AG08395 (cell line): ENCODE data around the gene CABP4.
"Not testable (repeated sequence)": the region's sequence is repeated elsewhere in the genome, so short reads cannot be mapped to it uniquely, and the experiment has no call there.

Experiments used
- DNase-seq: peaks from one replicate; pipeline ENCODE4 v3.0.0; 2012; ENCODE audit warnings: mixed read lengths, low spot score

Gene CABP4

DNA sequence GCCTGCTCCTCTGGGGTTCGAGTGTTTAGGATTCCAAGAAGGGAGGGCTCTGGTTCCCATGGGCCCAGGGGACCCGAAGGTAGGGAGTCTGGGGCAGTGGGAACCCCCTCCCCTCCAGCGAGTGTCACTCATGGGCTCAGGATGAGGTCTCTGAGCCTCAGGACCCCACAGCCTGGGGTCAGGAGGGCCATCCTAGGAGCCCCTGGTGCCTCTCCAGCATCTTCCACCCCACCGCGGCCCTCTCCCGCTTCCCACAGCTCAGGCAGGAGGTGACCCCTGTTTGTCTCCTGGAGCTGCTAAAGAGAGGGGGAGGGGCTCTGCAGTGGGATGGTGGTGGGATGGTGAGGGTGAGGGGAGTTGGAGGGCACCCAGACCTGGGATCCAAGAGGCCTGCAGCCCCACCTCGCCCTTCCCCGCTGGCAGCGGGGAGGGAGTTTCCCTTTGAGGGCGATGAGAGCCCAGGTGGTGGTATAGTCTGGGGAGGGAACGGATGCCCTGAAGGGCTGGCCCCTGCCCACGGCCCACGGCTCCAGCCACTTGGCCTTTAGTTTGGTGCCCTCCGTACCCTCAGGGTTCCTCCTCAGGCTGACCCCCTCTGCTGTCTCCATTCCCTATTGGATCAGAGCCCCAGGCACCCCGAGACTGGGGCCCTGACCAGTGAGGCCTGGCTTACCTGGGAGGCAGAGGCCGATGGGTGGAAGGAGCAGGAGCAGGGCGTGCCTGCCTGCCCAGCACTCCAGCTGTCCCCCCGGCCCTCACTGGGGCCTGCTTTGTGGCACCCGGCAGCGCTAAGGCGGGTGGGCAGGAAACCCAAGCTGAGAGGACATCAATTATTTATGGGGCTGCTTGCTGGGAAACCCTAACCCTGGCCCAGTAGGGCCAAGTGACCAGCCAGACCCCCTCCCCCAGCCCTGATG, 1.1 kb upstream of the CABP4 start:
- no peak for DNase-seq

DNA sequence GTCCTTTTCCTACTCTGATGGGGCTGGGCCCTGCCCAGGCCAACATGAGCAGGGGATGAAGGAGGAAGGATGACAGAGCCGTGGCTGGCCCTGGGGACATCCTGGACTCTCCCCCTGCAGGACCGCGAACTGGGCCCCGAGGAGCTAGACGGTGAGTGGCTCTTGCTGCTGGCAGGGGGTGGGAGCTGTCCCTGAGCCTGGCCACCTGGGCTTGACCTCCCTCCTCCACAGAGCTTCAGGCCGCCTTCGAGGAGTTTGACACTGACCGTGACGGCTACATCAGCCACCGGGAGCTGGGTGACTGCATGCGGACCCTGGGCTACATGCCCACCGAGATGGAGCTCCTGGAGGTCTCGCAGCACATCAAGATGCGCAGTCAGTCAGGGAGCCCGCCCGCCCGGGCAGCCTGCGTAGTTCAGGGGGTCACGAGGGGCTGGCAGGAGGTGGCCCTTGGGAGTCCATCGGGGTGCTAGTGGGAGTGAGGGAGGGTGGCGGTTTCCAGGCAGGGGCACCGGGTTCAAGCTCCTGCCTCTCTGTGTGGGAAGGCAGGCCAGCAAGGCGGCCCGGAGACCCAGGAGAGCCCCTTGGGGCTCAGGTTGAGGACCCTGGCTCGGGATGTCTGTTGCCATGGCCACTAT, 1.0 kb downstream of the CABP4 start:
- no peak for DNase-seq

DNA sequence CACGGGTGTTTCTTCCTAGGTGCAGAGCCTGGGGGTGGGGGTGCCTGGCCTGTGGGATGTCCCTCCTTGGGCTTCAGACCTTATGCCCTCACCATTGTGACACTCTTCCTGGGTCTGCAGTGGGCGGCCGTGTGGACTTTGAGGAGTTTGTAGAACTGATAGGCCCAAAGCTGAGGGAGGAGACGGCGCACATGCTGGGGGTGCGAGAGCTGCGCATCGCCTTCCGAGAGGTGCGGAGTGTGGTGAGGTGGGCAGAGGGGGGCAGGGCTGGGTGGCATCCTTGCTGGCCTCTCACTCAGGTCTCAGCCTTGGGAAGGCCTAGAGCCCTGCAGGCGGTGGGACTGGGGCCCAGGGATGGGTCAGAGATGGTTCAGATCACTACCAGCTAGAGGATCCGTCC, 2.3 kb downstream of the CABP4 start:
- no peak for DNase-seq

DNA sequence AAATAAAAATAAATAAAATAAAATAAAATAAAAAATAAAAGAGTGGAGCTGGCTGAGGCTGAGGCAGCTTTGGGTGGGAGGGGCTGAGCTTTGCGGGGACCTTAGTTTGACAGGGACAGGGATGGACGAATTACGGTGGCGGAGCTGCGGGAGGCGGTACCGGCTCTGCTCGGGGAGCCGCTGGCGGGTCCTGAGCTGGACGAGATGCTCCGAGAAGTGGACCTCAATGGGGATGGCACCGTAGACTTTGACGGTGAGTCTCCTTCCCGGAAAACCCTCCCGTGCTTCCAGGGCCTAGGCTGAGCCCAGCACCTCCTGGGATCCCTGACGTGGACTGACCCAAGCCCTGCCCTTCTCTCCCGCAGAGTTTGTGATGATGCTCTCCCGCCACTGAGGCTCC, 3.1 kb downstream of the CABP4 start:
- no peak for DNase-seq

DNA sequence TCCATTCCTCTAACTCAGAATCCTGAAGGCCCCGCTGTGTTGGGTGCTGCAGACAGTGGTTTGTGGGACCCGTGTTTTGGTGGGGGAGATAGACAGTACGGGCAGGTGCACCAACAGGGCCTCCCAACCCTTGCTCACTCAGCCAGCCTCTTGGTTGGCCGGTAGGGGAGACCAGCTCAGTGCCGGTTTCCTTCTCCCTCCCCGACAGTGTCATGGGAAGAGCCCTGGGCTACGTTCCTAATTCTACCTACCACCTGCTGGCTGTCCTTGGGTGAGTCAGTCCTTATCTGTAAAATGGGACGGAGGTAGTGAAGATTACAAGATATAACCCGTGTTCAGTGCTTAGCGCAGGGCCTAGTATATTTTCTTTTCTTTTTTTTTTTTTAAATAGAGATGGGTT, 8.0 kb downstream of the CABP4 start:
- DNase-seq, result no peak

DNA sequence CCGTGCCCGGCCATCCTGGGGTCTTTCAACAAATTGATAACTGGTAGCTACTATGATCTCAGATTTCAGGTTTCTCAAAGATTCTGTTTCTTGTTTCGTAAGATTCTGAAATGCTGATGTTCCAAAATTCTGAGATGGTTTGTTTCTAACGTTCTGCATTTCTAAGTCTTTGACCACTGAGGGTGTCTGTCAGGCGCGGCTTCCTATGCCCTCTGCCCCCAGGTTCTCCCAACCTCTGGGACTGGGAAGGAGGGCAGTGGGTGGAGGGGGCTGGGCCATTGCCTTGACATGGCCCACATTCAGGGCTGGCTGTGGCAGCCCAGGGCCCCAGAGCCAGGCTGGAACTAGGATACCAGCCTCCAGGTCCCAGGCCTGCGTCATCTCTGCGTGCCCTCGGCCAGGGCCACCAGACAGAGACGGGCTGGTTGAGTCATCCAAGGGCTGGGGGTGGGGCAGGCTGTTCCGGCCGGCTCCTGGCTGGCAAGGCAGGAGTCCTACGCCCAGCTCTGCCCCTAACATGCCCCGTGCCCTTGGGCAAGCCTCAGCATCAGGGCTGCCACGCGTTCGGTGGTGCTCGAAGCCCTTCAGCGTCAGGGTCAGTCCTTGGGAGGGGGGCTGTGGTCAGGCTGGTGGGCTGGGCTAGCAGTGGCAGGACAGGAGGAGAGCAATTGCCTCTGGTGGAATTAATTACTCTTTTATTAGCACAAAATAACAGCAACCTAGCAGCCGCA, 8.7 kb downstream of the CABP4 start:
- DNase-seq, result peak; percentile 79

DNA sequence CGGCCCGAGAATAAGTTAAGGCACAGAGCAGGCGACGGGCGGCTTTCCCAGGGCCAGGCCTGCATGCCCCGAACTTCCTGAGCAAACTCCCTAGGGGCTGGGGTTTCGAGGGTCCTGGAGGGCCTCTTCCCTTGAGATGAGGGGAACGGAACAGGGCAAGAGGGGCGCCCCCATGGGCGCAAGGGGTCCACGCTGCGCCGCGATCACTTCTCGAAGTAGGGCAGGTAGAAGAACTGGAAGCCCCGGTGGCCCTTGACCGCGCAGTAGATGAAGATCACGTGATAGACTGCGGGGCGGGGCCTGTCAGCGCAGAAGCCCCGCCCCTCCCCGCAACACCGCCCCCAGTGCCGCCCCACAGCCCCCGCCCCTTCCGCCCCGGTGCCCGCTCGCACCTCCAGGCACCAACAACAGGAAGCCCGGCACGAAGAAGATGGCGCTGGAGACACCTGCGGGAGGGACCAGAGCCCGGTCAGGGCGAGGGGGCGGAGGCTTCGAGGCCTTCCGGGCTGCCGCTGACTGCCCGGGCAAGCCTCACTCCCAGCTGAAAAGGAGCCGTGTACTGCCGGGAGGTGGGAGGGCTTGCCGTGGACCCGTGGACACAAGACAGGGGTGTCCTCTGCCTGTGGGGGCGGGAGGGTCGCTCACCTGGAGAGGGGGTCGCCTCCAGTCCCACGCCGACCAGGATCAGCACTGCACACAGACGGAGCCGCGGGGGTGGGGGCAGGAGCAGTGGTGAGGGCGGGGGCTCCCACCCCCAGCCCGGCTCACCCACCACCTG, 9.4 kb downstream of the CABP4 start:
- peak; percentile 82 for DNase-seq

DNA sequence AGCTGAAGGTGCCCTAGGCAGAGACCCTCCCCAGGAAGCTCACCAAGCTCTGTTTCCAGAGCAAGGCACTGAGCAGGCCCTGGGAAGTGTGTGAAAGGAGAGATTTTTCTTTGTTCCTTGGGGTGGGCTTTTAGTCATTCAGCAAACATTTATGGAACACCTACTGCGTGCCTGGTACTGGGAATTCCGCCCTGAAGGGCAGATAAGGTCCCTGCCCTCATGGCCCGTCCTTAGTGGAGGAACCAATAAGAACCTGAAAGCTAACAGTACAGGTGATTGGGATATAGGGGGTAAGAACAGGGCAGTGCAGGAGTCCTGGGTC, 10.0 kb downstream of the CABP4 start:
- DNase-seq, result no peak

DNA sequence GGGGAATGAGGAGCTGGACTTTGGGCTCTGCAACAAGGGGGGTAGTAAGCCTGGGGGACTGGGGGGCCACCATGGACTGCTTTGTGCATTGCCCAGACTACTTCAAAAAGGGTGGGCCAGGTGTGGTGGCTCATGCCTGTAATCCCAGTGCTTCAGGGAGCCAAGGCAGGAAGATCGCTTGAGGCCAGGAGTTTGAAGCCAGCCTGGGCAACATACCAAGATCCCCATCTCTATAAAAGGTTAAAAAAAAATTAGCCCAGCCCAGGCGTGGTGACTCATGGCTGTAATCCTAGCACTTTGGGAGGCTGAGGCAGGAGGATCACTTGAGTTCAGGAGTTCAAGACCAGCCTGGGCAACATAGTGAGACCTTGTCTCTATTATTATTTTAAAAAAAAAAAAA, 10.4 kb downstream of the CABP4 start:
- not testable (repeated sequence) for DNase-seq

DNA sequence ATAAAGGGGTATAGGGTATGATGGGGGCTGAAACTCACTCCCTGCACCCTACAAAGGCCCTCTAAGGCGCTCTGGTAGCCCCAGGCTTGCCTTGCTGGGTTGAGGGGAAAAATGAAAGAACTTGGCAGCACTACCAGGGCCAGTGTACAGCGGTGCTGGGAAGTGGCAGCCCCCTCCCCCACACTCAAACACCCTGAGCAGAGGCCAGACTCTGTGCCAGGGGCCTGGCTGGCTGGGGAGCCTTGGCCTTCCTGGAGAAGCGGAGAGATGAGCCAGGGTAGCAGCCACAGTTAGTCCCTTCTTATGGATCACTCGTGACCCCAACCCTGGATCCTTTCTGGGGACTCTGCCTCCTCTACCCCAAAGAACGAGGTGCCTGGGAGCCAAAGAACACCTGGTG, 11.2 kb downstream of the CABP4 start:
- no peak for DNase-seq

DNA sequence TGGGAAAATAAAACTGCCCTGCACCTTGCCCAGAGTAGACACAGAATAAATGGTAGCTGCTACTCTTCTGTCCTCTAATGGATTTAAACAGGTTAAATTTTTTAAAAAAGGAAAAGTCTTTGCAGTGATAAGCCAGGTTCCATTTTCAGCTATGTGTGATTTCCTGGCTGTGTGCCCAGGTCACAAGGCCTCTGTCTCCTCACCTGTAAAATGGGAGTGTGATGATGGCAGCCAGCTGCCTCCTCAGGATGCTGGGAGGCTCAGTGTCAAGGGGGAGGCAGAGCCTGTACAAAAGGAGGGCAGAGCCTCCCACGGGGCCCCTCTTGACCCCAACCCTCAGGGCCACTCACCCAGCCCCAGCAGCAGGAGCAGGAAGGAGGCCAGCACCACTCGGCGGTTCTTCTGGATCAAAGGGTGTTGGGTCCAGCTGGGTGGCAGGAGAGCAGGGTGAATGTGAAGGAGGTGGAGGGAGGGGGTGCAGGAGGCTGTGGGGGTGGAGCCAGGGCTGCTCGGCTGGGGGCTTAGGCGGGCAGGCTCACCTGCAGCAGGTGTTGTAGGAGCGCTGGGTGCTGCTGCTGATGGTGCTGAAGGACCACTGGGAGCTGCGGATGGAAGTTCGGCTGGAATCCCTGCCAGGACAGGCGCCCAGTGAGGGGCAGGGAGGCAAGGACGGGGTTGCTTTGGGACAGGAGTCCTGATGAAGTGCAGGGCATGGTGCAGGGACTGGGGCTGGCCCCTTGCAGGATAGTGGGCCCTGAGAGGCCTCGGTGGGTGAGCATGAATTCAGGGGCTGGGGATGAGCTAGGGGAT, 12.0 kb downstream of the CABP4 start:
- no peak for DNase-seq

DNA sequence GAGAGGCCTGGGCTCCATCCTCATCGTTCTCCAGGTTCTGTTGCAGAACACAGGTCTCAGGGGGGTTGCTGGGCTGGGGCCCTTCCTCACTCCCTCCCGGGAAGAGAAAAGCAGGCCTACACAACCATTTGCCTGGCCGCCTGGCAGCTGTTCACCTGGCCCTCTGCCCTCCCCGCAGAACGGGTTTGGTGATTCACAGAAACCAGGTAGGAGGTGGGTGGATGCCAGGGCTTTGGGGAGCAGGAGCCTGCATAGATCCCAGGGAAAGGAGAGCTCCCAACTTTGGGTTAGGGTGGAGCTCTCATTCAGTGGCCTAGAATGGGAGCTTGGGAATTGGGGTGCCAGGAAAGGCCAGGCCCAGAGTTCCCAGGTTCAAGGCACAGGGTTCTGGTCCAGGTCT, 12.9 kb downstream of the CABP4 start:
- no peak for DNase-seq

DNA sequence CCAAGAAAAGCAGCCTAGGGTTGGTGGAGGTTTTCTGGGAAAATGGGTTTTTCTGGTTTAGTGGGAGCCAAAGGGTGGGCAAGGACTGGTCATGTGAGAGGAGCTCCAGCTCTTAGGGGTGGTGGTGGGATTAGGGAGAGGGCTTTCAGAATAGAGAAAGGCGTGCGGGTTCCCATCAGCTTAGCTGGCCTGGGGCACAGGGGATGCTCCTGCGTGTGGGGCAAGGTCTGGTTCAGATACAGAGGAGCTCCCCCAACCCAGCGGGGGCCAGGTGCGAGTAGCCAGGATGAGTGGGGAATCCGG, 13.3 kb downstream of the CABP4 start:
- DNase-seq, result no peak

DNA sequence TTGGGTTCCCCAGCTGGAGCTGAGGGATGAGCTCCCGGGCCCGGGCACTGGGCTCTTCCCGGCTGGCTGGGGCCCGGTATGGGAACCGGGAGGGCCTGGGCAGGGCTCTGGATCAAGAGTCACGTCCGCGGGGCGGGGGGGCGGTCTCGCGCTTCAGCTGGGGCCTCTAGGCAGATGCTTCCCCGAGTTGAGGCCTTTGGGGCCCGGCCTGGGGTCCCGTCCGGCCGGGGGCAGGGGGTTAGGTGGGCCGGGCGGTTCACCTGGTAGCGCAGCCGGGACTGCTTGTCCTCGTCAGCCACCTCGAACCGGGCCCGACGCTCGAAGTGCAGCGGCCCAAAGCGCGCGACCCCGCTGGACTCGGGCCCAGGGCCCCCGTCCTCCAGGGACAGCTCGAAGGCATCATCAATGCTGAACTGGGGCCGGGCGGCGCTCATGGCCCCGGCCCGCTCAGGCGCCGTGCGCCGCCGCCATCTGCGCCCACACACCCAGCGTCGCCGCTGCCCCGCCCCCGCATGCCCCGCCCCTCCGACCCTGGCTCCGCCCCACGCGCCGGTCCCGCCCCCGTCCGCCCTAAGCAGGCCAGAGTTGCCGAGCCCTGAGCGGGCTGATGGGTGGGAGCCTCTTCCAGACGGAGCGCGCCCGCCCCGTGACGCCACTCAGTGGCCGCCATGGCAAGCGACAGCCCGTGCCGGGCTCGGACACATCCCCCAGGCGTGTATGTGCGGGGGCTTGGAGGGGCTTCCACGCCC, 13.8 kb downstream of the CABP4 start, which contains the start of gene TMEM134:
TSS of gene TMEM134 (minus strand) at position 493 of the 749 bp plus-strand sequence. CDS start at position 434, 59 bp downstream.
- DNase-seq, result peak; percentile 97

DNA sequence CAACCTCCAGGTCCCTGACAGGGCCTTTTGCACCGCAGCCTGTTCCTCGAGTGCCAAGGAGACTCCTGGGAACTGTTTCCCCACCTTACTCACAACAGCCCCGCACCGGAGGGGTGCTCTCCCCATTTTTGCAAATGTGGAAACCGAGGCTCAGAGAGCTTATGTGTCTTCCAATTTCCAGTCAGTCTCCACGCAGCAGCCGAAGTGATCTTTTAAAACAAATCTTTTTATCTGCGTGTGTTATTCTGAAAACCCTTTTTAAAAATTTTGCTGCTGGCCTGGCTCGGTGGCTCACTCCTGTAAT, 14.3 kb downstream of the CABP4 start:
- no peak for DNase-seq

DNA sequence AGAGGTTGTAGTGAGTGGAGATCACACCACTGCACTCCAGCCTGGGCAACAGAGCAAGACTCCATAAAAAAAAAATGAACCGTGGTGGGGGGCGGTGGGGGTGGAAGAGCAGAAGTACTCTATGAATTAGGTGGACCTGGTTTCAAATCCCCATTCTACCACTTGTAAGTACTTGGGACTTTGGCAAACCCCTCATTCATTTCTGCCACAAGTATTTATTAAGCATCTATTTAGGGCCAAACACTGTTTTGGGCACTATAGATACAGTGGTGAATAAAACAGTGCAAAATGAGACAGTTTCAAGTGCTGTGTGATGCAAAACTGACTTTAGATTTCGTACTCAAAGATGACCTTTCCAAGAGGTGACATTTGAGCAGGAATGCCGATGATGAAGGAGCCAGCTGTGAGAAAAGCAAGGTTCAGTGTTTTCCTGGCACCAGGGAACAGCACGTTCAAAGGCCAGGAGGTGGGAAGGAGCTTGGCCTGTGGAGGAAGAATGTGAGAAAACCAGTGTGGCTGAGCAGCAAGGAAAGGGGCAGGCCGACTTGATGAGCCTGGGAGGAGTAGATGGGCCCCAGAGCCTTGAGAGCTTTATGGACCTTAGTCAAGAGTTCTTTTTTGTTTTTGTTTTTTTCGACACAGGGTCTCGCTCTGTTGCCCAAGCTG, 15.3 kb downstream of the CABP4 start:
- no peak for DNase-seq

DNA sequence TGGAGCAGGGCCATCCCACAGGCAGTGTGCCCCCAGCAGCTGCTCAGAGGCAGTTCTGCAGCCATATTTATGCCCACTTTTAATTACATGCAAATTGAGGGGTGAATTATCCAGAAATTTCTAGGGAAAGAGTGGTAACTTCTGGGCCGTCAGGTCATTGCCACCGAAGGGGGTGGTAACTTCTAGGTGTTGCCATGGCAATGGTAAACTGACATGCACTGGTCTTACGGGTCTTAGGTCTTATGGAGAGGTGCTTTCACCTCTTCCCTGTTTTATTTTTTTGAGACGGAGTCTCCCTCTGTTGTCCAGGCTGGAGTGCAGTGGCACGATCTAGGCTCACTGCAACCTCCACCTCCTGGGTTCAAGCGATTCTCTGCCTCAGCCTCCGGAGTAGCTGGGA, 17.7 kb downstream of the CABP4 start:
- DNase-seq, result no peak

DNA sequence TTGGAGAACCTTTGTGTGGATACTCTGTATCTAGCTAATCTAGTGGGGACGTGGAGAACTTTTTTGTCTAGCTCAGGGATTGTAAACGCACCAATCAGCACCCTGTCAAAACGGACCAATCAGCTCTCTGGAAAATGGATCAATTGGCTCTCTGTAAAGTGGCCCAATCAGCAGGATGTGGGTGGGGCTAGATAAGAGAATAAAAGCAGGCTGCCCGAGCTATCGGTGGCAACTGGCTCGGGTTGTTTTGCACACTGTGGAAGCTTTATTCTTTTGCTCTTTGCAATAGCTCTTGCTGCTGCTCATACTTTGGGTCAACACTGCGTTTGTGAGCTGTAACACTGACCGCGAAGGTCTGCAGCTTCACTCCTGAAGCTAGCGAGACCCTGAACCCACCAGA, 21.5 kb downstream of the CABP4 start:
- not testable (repeated sequence) for DNase-seq

DNA sequence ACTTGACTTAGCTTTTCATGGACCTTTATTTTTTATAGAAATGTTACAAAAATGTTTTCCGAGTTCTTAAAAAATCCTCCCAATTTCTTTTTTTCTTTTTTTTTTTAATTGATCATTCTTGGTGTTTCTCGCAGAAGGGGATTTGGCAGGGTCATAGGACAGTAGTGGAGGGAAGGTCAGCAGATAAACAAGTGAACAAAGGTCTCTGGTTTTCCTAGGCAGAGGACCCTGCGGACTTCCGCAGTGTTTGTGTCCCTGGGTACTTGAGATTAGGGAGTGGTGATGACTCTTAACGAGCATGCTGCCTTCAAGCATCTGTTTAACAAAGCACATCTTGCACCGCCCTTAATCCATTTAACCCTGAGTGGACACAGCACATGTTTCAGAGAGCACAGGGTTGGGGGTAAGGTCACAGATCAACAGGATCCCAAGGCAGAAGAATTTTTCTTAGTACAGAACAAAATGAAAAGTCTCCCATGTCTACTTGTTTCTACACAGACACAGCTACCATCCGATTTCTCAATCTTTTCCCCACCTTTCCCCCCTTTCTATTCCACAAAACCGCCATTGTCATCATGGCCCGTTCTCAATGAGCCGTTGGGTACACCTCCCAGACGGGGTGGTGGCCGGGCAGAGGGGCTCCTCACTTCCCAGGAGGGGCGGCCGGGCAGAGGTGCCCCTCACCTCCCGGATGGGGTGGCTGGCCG, 22.3 kb downstream of the CABP4 start:
- DNase-seq, result not testable (repeated sequence)
